ENCODE results near the gene MAPKAPK2.

MAPKAPK2 gene

DNA sequence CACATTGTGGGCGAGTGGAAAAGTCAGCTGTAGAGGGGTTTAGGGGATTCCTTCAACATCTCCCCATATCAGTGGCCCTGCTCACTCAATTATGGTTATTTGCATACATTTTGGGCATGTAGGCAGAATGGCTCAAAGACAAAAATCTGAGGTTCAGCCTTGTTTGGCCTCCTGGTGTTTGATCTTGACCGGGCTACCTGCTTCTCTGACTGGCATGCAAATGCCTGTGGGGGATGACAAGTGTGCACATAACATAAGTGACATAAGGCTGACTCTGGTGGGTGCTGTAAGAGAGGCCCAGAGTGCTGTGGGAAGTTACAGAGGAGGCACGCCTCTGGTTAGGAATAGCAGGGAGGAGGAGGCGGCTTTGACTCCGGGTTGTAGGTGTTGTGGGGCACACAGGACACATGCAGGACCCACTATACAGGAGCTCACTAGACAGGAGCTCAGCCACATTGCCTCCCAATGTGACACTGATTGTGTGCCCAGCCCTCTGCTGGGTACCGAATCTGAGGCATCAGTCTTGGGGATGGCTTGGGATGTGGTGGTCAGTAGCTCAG lies 56.5 kb downstream of the MAPKAPK2 start:
- H3K27me3 Mint-ChIP-seq (ENCODE audit: low read depth): peaks cover 11% of the 10 kb centered on the region
- peaks cover 40% of the 10 kb centered on the region for H3K4me1 Mint-ChIP-seq
- no peaks in the 10 kb centered on the region for H3K36me3 Mint-ChIP-seq (ENCODE audit: low read depth)
- H3K27ac Mint-ChIP-seq: no peak overlapping the region
- no peaks in the 10 kb centered on the region for H3K9me3 Mint-ChIP-seq
- TF ChIP-seq CTCF (IDR thresholded peaks at IDR 0.05; ENCODE audit: unreplicated experiment in 3 of 3): no peak
- H3K4me3 Mint-ChIP-seq: no peak overlapping the region

DNA sequence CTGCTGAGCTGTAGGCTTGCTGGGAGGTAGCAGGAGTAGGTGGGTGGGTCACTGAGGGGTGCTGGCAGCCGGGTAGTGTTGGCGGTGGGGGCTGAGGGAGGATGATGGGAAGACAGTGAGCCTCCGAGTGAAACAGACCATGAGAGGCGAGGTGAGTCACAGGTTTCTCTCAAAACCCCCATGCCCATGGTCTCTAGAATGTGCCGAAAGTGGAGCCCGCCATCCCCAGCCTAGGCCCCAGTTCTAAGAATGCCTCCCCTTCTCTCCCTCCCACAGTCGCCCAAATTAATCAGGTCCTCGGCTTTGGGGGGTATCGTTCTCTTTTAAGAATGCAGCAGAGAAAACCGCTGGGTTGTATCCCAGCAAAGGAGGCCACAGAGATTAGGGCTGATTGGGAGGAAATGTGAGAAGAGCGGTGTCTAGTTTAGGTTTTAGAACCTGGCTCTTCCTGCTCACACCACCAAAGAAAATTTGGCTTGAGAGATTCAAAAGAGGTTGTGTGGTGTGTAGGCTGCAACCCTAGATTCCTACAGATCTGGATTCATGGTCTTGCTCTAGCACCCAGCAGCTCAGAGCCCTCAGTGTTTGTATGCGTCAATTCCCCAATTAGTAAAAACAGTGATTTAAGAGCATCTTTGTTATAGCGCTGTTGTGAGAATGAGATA lies 58.1 kb downstream of the MAPKAPK2 start:
- Mint-ChIP-seq H3K4me1 (peaks cover 31% of the 10 kb centered on the region), H3K9me3 (no peaks in the 10 kb centered on the region), H3K4me3 (no peak overlapping the region), H3K27me3 (ENCODE audit: low read depth) (peaks cover 11% of the 10 kb centered on the region), H3K36me3 (ENCODE audit: low read depth) (no peaks in the 10 kb centered on the region), H3K27ac (no peak overlapping the region)
- TF ChIP-seq CTCF (IDR thresholded peaks at IDR 0.05; ENCODE audit: unreplicated experiment in 3 of 3): no peak

DNA sequence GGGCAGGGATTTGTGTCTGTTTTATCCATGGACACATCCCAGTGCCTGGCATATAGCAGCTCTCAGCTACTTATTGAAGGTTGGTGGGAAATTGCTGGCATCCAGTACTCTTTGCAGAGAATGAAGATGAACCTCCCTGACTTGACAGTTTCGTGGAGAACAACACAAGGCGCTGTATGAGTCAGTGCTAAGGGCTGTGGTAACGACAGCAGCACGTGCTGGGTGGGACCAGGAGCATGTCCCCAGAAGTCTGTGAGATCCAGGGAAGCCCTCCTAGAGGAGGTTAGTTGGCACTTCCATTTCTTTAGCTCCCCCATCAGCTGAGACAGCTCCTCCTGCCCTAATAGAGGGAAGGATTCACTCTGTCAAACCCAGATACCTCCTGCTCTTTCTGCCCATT lies 60.0 kb downstream of the MAPKAPK2 start:
- H3K4me1 Mint-ChIP-seq: peaks cover 18% of the 10 kb centered on the region
- H3K4me3 Mint-ChIP-seq: no peak overlapping the region
- H3K9me3 Mint-ChIP-seq: no peaks in the 10 kb centered on the region
- peaks cover 11% of the 10 kb centered on the region for H3K27me3 Mint-ChIP-seq (ENCODE audit: low read depth)
- no peak overlapping the region for H3K27ac Mint-ChIP-seq
- H3K36me3 Mint-ChIP-seq (ENCODE audit: low read depth): no peaks in the 10 kb centered on the region
- no peak for TF ChIP-seq CTCF (IDR thresholded peaks at IDR 0.05; ENCODE audit: unreplicated experiment in 3 of 3)

DNA sequence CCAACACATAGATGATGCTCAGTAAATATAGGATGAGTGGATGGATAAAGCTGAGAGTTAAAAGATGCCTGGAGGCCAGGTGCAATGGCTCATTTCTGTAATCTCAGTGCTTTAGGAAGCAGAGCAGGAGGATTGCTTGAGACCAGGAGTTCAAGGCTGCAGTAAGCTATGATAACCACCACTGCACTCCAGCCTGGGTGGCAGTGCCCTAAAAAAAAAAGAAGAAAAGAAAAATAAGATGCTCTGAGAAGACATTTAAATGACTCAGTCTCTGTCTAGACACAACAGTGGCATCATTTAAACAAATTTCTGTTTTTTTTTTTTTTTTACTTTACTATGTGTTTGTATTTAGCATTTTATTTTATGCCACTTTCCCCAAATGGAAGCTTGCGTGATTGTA lies 60.6 kb downstream of the MAPKAPK2 start:
- TF ChIP-seq CTCF (IDR thresholded peaks at IDR 0.05; ENCODE audit: unreplicated experiment in 3 of 3): no peak
- Mint-ChIP-seq H3K27me3 (ENCODE audit: low read depth) (peaks cover 11% of the 10 kb centered on the region), H3K36me3 (ENCODE audit: low read depth) (no peaks in the 10 kb centered on the region), H3K27ac (no peak overlapping the region), H3K4me3 (no peak overlapping the region), H3K9me3 (no peaks in the 10 kb centered on the region), H3K4me1 (peaks cover 21% of the 10 kb centered on the region)

- H3K27ac Mint-ChIP-seq: no peak overlapping the region
- H3K4me3 Mint-ChIP-seq: no peak overlapping the region
- peaks cover 14% of the 10 kb centered on the region for H3K4me1 Mint-ChIP-seq
- H3K27me3 Mint-ChIP-seq (ENCODE audit: low read depth): peaks cover 5% of the 10 kb centered on the region
- no peak for TF ChIP-seq CTCF (IDR thresholded peaks at IDR 0.05; ENCODE audit: unreplicated experiment in 3 of 3)
- no peaks in the 10 kb centered on the region for H3K9me3 Mint-ChIP-seq
- no peaks in the 10 kb centered on the region for H3K36me3 Mint-ChIP-seq (ENCODE audit: low read depth)
Observed at GRCh38 chr1:206748348-206749030, 63.8 kb downstream of the MAPKAPK2 start.
